Smooth muscle cell (in vitro differentiated cells): ENCODE results near the gene CTNNBIP1. TPM values are rescaled to one million over a fixed set of nuclear protein-coding genes. Genes with fewer than 3 reads are reported as not detected.

Source experiments
- DNase-seq: peaks from one replicate; lab custom pipeline; 2025; ENCODE audit not compliant: unreplicated experiment; lab: John Stamatoyannopoulos, UW
- H2AFZ ChIP-seq: fragments of 200-600 bp; sonication (generic); 2 replicates; pipeline ENCODE4 v1.6.0; 2016; ENCODE audit warnings: antibody characterized with exemption, low read depth, mild to moderate bottlenecking
- H3F3A ChIP-seq: fragments of 200-600 bp; sonication (generic); 2 replicates; pipeline ENCODE4 v1.6.0; 2017; ENCODE audit warnings: antibody characterized with exemption, low read depth
- H3K27ac ChIP-seq: fragments of 200-600 bp; sonication (generic); 2 replicates; pipeline ENCODE4 v1.5.1; 2016; ENCODE audit warnings: low read depth, mild to moderate bottlenecking
- H3K27me3 ChIP-seq: fragments of 200-600 bp; sonication (generic); 2 replicates; pipeline ENCODE4 v1.6.1; 2016; ENCODE audit warnings: low read depth, mild to moderate bottlenecking
- H3K36me3 ChIP-seq: fragments of 200-600 bp; sonication (generic); 2 replicates; pipeline ENCODE4 v1.5.1; 2016; ENCODE audit warnings: low read depth
- H3K4me1 ChIP-seq: fragments of 200-600 bp; sonication (generic); 2 replicates; pipeline ENCODE4 v1.5.1; 2016; ENCODE audit warnings: low read depth
- H3K4me2 ChIP-seq: fragments of 200-600 bp; sonication (generic); 2 replicates; pipeline ENCODE4 v1.6.0; 2016; ENCODE audit warnings: mild to moderate bottlenecking
- H3K4me3 ChIP-seq: fragments of 200-600 bp; sonication (generic); 2 replicates; pipeline ENCODE4 v1.5.1; 2016; ENCODE audit warnings: mild to moderate bottlenecking
- H3K79me2 ChIP-seq: fragments of 200-600 bp; sonication (generic); 2 replicates; pipeline ENCODE4 v1.6.0; 2016; ENCODE audit warnings: low read depth, mild to moderate bottlenecking
- H3K9ac ChIP-seq: fragments of 200-600 bp; sonication (generic); 2 replicates; pipeline ENCODE4 v1.6.0; 2016; ENCODE audit warnings: low read depth
- H3K9me3 ChIP-seq: fragments of 200-600 bp; sonication (generic); replicated peaks from 2 replicates; pipeline ENCODE4 v1.5.1; 2016; ENCODE audit warnings: low read depth
- H4K20me1 ChIP-seq: fragments of 200-600 bp; sonication (generic); 2 replicates; pipeline ENCODE4 v1.6.0; 2016; ENCODE audit warnings: low read depth
- WGBS: methylation state at CpG from one replicate; pipeline ENCODE4 v1.1.7; 2016; ENCODE audit warnings: low lambda C conversion rate; 5-methylcytosine and 5-hydroxymethylcytosine counted together
- polyA plus RNA-seq: library from polyadenylated mRNA; unstranded; fragments of >200 nt; fragmentation: Nextera tagmentation; extraction: Ambion mirVana; gene quantifications from 2 replicates; pipeline ENCODE4 v1.2.1, GENCODE V29; 2016
- total RNA-seq: library from RNA; depleted of rRNA; stranded (reverse); fragments of >200 nt; gene quantifications from 2 replicates; pipeline ENCODE4 v1.2.3, GENCODE V29; 2014
- TF ChIP-seq, protein P1 (sequence below): fragments of 200-600 bp; sonication (generic); IDR thresholded peaks from 2 replicates; pipeline ENCODE4 v1.5.1; 2017; ENCODE audit warnings: borderline replicate concordance, mild to moderate bottlenecking, antibody characterized with exemption; ENCODE audit not compliant: insufficient read depth, poor library complexity, severe bottlenecking

The CTNNBIP1 gene
- total and polyA plus RNA-seq, 2 experiments from 2014 or later: 27.7 to 55.1 TPM

DNA sequence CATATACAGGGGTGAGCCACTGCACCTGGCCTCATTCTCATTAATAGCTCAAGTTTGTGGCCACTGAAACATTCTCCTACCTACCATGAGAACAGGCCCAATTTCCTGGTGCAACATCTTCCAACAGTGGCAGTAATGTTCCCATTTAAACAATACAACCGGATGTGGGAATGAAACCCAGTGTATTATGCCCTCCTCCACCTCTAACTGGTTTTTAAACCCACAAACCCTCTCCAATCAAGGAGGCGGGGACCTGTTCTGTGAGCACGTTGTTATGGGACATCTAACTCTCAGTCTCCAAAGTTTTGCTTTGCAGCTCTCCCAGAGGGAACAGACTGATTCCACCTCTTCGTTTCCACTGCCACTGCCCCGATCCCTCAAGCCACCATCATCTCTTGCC, 2.6 kb downstream of the CTNNBIP1 start:
- peaks cover 14% of the 10 kb centered on the region for H3F3A ChIP-seq
- H3K9ac ChIP-seq: no peak overlapping the region
- H2AFZ ChIP-seq: no peak overlapping the region
- no peak overlapping the region for H3K4me2 ChIP-seq
- 95% methylated on average over 5 of the region's 5 CpGs for WGBS
- no peak overlapping the region for H3K27ac ChIP-seq
- DNase-seq: no peak
- H4K20me1 ChIP-seq: peaks cover 11% of the 10 kb centered on the region
- peaks cover 12% of the 10 kb centered on the region for H3K4me1 ChIP-seq
- H3K36me3 ChIP-seq: no peaks in the 10 kb centered on the region
- TF ChIP-seq, protein P1, sequence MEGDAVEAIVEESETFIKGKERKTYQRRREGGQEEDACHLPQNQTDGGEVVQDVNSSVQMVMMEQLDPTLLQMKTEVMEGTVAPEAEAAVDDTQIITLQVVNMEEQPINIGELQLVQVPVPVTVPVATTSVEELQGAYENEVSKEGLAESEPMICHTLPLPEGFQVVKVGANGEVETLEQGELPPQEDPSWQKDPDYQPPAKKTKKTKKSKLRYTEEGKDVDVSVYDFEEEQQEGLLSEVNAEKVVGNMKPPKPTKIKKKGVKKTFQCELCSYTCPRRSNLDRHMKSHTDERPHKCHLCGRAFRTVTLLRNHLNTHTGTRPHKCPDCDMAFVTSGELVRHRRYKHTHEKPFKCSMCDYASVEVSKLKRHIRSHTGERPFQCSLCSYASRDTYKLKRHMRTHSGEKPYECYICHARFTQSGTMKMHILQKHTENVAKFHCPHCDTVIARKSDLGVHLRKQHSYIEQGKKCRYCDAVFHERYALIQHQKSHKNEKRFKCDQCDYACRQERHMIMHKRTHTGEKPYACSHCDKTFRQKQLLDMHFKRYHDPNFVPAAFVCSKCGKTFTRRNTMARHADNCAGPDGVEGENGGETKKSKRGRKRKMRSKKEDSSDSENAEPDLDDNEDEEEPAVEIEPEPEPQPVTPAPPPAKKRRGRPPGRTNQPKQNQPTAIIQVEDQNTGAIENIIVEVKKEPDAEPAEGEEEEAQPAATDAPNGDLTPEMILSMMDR: no peak
- H3K79me2 ChIP-seq: peaks cover 44% of the 10 kb centered on the region
- H3K27me3 ChIP-seq: no peaks in the 10 kb centered on the region
- no peak overlapping the region for H3K4me3 ChIP-seq
- no peaks in the 10 kb centered on the region for H3K9me3 ChIP-seq

GRCh38 chr1:9906466-9906865, 3.6 kb downstream of the CTNNBIP1 start:
- TF ChIP-seq, protein P1: no peak
- Histone ChIP-seq H3K36me3 (no peaks in the 10 kb centered on the region), H3K4me3 (no peak overlapping the region), H3K9ac (no peak overlapping the region), H4K20me1 (peaks cover 11% of the 10 kb centered on the region), H2AFZ (no peak overlapping the region), H3K27ac (no peak overlapping the region), H3K79me2 (peaks cover 44% of the 10 kb centered on the region), H3K4me2 (no peak overlapping the region), H3K9me3 (no peaks in the 10 kb centered on the region), H3F3A (peaks cover 13% of the 10 kb centered on the region), H3K4me1 (peaks cover 12% of the 10 kb centered on the region), H3K27me3 (no peaks in the 10 kb centered on the region)
- 98% methylated on average over 2 of the region's 2 CpGs for WGBS
- DNase-seq: no peak

DNA sequence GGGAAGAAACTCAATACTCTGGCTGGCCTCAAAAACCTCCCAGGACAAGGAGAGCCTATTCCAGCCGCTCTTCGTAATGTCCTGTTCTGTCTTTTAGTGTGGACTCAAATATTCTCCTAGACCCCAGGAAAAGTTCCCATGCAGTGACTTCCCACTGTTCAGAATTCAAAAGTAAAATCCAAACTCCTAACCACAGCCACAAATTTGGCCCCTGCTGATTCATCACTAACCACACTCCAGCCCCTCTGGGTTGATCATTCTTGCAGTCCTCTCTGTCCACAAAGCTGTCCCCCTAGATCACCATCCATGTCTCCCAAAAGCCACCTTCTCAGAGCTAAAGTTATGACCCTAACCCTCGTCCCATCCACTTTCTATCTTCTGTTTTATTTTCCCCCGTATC, 5.1 kb downstream of the CTNNBIP1 start:
- H3K36me3 ChIP-seq: no peaks in the 10 kb centered on the region
- TF ChIP-seq, protein P1: no peak
- H3K9ac ChIP-seq: peak overlapping the region; percentile 60
- peak overlapping the region; percentile 88 for H3K27ac ChIP-seq
- peaks cover 44% of the 10 kb centered on the region for H3K79me2 ChIP-seq
- WGBS: 60% methylated on average over 4 of the region's 4 CpGs
- no peak overlapping the region for H2AFZ ChIP-seq
- H4K20me1 ChIP-seq: peaks cover 13% of the 10 kb centered on the region
- H3K4me3 ChIP-seq: no peak overlapping the region
- no peak for DNase-seq
- no peaks in the 10 kb centered on the region for H3K9me3 ChIP-seq
- H3K4me2 ChIP-seq: peak overlapping the region; percentile 67
- no peaks in the 10 kb centered on the region for H3K27me3 ChIP-seq
- H3F3A ChIP-seq: peaks cover 6% of the 10 kb centered on the region
- peaks cover 6% of the 10 kb centered on the region for H3K4me1 ChIP-seq

GRCh38 chr1:9904596-9904995, 5.5 kb downstream of the CTNNBIP1 start:
- TF ChIP-seq, protein P1: no peak
- H3K9ac ChIP-seq: peak overlapping the region; percentile 60
- H3K79me2 ChIP-seq: peaks cover 46% of the 10 kb centered on the region
- H3K9me3 ChIP-seq: no peaks in the 10 kb centered on the region
- no peaks in the 10 kb centered on the region for H3K27me3 ChIP-seq
- H3K36me3 ChIP-seq: no peaks in the 10 kb centered on the region
- peak overlapping the region; percentile 88 for H3K27ac ChIP-seq
- H3K4me1 ChIP-seq: peaks cover 6% of the 10 kb centered on the region
- peaks cover 16% of the 10 kb centered on the region for H4K20me1 ChIP-seq
- H3F3A ChIP-seq: peaks cover 6% of the 10 kb centered on the region
- no peak overlapping the region for H2AFZ ChIP-seq
- H3K4me3 ChIP-seq: no peak overlapping the region
- peak overlapping the region; percentile 67 for H3K4me2 ChIP-seq
- DNase-seq: no peak
- 10% methylated on average over 3 of the region's 3 CpGs for WGBS
